Stomach smooth muscle (tissue), 2 donors: ENCODE measurements around the gene PML.

Experiments used
- H3K27ac ChIP-seq: one replicate; pipeline ENCODE4 v1.7.0; 2013; ENCODE audit warnings: mild to moderate bottlenecking, low read length, inconsistent platforms
- H3K27me3 ChIP-seq, 2 donors: one replicate each; pipeline ENCODE4 v1.7.0; 2013; ENCODE audit warnings: low read length in 2 of 2; ENCODE audit not compliant: insufficient read depth in 2 of 2, control insufficient read depth in 1 of 2
- H3K36me3 ChIP-seq, 2 donors: one replicate each; pipeline ENCODE4 v1.7.0; 2013; ENCODE audit warnings: low read length in 2 of 2; ENCODE audit not compliant: control insufficient read depth in 2 of 2, insufficient read depth in 2 of 2
- H3K4me1 ChIP-seq: one replicate; pipeline ENCODE4 v1.7.0; 2013; ENCODE audit warnings: low read length; ENCODE audit not compliant: control insufficient read depth, insufficient read depth
- H3K4me3 ChIP-seq, 2 donors: one replicate each; pipeline ENCODE4 v1.7.0; 2013; ENCODE audit warnings: low read length in 2 of 2
- H3K9ac ChIP-seq, 2 donors: one replicate each; pipeline ENCODE4 v1.7.0; 2013; ENCODE audit warnings: low read length in 2 of 2, mild to moderate bottlenecking in 1 of 2
- H3K9me3 ChIP-seq, 2 donors: one replicate each; pipeline ENCODE4 v1.7.0; 2013; ENCODE audit warnings: low read length in 2 of 2; ENCODE audit not compliant: control insufficient read depth in 2 of 2
- donor health status: healthy.
- donor health status: Pancreatic carcinoma.

The PML gene

DNA sequence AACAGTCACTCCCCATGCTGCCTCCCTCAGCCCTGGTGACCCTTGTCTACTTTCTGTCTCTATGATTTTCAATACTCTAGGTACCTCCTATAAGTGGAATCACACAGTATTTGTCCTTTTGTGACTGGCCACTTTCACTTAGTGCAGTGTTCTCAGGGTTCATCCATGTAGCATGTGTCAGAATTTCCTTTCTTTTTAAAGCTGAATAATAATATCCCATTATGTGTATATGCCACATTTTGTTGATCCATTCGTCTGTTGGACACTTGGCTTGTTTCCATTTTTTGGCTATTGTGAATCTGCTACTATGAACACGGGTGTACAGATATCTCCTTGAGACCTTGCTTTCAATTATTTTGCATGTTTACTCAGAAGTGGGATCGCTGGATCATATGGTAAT lies 34.1 kb downstream of the PML start:
- H3K9me3 ChIP-seq, result no peaks in the 10 kb centered on the region
- peaks cover 39% of the 10 kb centered on the region for H3K4me1 ChIP-seq
- no peak overlapping the region for H3K4me3 ChIP-seq
- no peak overlapping the region for H3K9ac ChIP-seq
- H3K36me3 ChIP-seq, result peaks cover 14 to 27% of the 10 kb centered on the region in 2 donors
- H3K27me3 ChIP-seq, result no peaks in the 10 kb centered on the region
- H3K27ac ChIP-seq, result peak overlapping the region; percentile 25

DNA sequence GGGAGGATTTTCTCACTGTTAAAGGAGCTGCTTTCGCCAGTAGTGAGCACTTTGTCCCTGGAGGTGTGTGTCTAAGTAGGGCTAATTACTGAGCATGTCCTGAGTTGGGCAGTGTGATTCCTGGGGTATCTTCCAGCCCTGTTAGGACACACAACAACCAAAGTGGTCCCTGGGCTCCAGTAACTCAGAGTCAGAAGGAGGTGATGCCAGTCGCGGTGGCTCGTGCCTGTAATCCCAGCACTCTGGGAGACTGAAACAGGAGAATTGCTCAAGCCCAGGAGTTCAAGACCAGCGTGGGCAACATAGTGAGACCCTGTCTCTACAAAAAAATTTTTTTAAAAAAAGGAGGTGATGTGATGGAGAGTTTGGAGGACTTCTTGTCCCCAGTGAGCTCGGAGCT lies 37.5 kb downstream of the PML start:
- H3K4me3 ChIP-seq, result no peak overlapping the region
- peak overlapping the region in 1 of 2 donors; percentile 10 for H3K9ac ChIP-seq
- peaks cover 35 to 37% of the 10 kb centered on the region in 2 donors for H3K36me3 ChIP-seq
- H3K27me3 ChIP-seq, result no peaks in the 10 kb centered on the region
- H3K9me3 ChIP-seq, result no peaks in the 10 kb centered on the region
- no peak overlapping the region for H3K27ac ChIP-seq
- H3K4me1 ChIP-seq, result peaks cover 28% of the 10 kb centered on the region

DNA sequence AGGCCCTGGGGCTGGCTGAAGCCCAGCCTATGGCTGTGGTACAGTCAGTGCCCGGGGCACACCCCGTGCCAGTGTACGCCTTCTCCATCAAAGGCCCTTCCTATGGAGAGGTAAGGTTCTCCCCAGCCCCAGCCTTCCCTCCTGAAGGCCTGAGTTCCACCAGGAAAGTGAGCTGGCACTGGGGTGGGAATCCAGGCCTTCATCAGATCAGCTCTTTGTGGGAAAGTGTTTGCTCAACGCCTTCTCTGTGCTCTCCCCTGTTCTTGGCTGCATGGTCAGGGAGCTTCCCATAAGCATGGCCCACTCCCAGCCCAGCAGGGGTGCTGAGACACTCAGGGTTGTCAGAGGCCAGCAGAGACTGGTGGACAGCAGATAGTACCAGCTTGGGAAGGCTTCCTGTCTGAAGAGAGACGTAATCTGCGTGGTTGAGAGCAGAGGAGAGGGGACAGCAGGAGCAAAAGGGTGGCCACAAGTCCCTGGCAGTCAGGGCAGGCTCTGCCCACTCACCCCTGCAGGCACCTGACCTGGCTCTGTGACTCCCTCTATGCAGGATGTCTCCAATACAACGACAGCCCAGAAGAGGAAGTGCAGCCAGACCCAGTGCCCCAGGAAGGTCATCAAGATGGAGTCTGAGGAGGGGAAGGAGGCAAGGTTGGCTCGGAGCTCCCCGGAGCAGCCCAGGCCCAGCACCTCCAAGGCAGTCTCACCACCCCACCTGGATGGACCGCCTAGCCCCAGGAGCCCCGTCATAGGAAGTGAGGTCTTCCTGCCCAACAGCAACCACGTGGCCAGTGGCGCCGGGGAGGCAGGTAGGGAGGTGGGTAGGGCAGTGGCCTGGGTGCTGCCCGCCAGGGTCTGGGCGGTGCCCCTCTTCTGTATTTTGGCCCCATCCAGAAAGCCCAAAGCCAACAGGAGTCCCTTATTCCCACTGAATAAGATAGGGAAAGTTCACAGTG lies 38.4 kb downstream of the PML start:
- H3K36me3 ChIP-seq, result peaks cover 35 to 36% of the 10 kb centered on the region in 2 donors

DNA sequence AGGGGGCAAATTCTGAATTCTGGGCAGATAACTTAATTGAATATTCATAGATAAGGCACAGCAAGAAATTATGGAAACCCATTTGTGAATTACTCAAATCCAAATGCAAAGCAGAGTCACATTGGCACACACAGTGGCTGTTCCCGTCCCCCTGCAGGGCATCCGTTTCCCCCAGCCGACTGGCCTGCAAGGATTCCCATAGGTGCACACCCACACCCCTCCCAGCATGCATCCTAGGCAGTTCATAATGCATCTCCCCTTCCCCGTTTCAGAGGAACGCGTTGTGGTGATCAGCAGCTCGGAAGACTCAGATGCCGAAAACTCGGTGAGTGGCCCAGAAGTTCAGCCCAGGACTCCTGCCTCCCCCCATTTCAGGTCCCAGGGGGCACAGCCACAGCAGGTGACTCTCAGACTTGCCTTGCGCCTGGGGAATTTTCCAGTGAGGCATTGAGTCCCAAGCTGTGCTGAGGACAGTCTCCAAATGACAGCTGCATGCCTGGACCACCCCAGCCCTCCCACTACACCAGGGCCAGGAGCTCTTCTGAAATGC lies 39.8 kb downstream of the PML start:
- Histone ChIP-seq H3K27ac (no peak overlapping the region), H3K36me3 (peaks cover 35 to 36% of the 10 kb centered on the region in 2 donors), H3K4me1 (peaks cover 29% of the 10 kb centered on the region), H3K9ac (no peak overlapping the region), H3K9me3 (no peaks in the 10 kb centered on the region), H3K4me3 (no peak overlapping the region), H3K27me3 (no peaks in the 10 kb centered on the region)

More for the DNA sequence above, 38.4 kb downstream of the PML start:
- H3K9me3 ChIP-seq, result no peaks in the 10 kb centered on the region
- H3K4me1 ChIP-seq, result peaks cover 24% of the 10 kb centered on the region
- no peak overlapping the region for H3K4me3 ChIP-seq
- no peaks in the 10 kb centered on the region for H3K27me3 ChIP-seq
- H3K27ac ChIP-seq, result no peak overlapping the region
- H3K9ac ChIP-seq, result no peak overlapping the region

DNA sequence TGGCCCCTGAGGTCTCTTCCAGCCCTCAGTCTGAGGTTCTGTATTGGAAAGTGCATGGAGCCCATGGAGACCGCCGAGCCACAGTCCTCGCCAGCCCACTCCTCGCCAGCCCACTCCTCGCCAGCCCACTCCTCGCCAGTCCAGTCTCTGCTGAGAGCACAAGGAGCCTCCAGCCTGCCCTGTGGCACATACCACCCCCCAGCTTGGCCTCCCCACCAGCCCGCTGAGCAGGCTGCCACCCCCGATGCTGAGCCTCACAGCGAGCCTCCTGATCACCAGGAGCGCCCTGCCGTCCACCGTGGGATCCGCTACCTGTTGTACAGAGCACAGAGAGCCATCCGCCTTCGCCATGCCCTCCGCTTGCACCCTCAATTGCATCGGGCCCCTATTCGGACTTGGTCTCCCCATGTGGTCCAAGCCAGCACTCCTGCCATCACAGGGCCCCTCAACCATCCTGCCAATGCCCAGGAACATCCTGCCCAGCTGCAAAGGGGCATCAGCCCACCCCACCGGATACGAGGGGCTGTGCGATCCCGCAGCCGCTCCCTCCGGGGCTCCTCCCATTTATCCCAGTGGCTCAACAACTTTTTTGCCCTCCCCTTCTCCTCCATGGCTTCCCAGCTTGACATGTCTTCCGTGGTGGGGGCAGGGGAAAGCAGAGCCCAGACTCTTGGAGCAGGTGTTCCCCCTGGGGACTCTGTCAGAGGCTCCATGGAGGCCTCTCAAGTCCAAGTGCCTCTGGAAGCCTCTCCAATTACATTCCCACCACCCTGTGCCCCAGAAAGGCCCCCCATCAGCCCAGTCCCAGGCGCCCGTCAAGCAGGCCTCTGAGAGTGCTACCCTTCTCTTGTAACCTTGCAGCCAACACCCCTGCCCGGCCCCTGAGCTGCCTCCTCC lies 40.9 kb downstream of the PML start:
- Histone ChIP-seq H3K9me3 (no peaks in the 10 kb centered on the region), H3K4me1 (peaks cover 40% of the 10 kb centered on the region), H3K27me3 (no peaks in the 10 kb centered on the region), H3K9ac (no peak overlapping the region), H3K27ac (no peak overlapping the region), H3K4me3 (no peak overlapping the region), H3K36me3 (peaks cover 34 to 40% of the 10 kb centered on the region in 2 donors)

DNA sequence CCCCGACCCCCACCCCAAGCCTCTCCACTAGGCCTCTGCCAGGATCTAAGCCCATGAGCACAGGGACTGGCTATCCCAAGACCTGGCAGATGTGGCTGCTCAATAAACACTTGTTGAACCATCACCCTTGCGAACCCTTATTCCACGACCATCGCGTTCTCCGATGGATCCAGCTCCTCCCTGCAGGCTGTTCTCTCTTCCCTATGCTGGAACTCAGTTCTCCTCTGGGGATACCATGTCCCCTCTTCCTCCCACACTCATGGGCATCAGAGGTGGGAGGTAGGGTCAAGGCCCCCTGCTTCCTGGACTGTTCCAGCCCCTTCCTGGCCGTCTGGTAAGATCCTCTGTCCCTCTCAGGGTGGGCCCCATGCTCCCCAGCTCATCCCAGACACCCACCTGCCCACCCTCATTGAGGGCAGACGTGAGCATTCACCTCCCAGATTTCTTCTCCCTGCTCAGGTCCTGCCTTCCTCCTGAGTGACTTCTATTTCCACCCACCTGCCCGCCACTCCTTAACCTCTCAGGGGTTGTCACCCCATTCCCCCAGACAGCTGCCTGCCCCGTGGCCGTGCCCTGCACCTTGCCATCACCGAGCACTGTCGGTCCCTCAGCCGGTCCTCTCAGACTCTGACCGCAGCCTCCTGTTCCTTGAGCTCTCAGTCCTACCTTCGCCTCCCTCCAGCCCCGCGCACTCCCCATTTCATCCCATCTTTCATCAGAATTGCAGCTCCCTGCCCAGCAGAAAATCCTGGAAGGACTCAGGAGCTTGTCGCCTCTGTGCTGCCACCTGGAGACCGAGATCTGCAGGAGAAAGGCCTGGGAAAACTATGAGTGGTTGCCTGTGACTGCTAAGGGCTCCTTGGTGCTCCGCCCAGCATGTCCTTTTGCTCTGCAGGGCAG lies 42.0 kb downstream of the PML start:
- peaks cover 34 to 47% of the 10 kb centered on the region in 2 donors for H3K36me3 ChIP-seq
- peak overlapping the region in 1 of 2 donors; percentile 21 for H3K9ac ChIP-seq
- H3K27me3 ChIP-seq, result no peaks in the 10 kb centered on the region
- no peaks in the 10 kb centered on the region for H3K9me3 ChIP-seq
- peaks cover 51% of the 10 kb centered on the region for H3K4me1 ChIP-seq
- H3K27ac ChIP-seq, result no peak overlapping the region
- peak overlapping the region in 1 of 2 donors; percentile 10 for H3K4me3 ChIP-seq

DNA sequence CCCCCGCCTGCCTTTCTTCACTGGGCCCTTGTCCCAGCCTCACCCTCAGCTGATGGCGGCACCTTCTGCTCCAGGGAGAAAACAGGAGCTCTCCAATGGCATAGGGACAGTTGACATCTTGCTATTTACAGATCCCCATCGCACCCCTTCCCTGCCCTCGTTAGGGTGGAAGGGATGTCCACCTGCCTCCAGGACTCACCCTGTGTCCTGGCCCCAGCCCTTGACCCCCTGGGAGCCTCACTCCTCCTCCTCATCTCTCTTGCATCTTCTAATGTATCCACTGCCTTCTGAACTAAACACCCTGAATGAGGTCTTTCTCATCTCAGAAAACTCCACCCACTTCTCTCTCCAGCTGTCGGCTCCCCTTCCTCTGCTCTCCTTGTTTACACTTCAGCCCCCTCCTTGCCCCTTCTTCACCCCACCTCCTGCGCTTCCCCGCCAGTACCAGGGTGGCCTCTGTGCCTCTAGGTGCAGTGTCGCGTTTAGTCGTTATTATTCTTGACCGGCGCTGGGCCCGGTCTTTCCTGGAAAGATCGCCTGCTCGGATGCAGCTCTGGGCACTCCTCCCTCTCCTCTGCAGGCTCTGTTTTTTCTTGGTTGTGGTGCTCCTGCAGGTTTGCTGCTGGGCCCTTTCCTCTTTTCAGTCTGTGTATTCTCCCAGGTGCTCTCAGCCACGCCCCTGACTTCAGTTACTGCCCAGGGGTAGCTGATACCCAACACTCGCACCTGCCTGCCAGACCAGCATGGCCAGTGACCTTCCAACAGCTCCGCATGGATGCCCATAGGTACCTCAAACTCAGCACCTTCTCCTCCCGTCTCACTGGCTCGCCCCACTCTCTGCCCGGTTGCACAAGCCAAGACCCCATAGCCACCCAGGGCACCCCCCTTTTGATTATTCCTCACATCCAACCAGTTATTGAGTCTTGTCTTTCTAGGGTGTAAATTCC lies 42.9 kb downstream of the PML start:
- Histone ChIP-seq H3K27ac (no peak overlapping the region), H3K27me3 (no peaks in the 10 kb centered on the region), H3K9ac (peak overlapping the region in 1 of 2 donors; percentile 21), H3K4me3 (no peak overlapping the region), H3K36me3 (peaks cover 35 to 48% of the 10 kb centered on the region in 2 donors), H3K4me1 (peaks cover 60% of the 10 kb centered on the region), H3K9me3 (no peaks in the 10 kb centered on the region)

DNA sequence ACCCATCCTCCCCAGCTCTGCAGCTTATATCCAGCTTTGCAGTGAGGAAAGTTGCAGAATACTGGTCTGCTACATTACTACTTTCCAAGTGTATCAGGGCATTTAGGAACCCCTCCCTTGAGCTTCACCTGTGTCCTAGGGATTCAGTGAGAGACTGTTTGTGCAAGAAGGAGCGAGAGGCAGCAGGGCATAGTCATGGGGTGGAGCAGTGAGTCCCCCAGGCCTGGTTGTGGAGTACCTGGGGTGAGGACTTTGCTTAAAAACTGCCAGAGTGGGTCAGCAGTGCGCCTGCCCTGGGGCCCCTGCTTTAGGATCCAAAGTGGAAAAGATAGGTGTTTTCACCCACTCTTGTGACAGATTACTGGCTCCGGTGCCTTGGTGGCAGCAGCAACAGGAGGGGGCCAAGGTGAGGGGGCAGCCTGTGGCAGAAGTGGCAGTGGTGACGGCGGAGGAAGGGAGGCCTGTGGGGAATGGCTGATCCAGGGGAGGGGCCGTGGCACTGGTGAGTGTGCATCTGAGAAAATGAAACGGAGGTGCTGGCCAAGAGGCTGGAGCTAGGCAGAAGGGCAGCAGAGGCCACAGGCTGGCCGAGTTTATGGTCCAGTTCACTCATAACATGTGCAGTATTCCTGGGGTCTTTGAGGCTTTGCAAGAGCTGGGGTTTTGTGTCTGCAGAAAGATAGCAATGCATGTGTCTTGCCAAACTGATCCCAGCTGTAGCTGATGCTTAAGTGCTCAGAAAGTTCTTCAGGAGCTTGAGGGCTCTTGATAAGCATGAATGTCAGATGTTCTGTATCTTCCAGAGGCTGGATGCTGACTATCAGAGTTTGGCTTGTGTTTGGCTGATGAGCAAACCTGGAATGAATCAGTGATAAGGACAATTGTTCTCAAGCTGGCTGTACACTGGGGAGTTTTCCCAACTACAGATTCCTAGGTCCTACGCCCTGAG lies 44.5 kb downstream of the PML start:
- no peak overlapping the region for H3K27ac ChIP-seq

More for the DNA sequence above, 44.5 kb downstream of the PML start:
- H3K4me3 ChIP-seq, result no peak overlapping the region
- H3K27me3 ChIP-seq, result no peaks in the 10 kb centered on the region
- peaks cover 67% of the 10 kb centered on the region for H3K4me1 ChIP-seq
- no peaks in the 10 kb centered on the region for H3K9me3 ChIP-seq
- H3K36me3 ChIP-seq, result peaks cover 31 to 39% of the 10 kb centered on the region in 2 donors
- H3K9ac ChIP-seq, result no peak overlapping the region
